WTC11 (cell line): ENCODE results near the gene ANTXR2. TPM values are rescaled to one million over a fixed set of nuclear protein-coding genes. Genes with fewer than 3 reads are reported as not detected.
"Not testable (repeated sequence)": the region's sequence is repeated elsewhere in the genome, so short reads cannot be mapped to it uniquely, and the experiment has no call there.

ENCODE experiments used
- ATAC-seq: fragments of 200-7000 bp; cut with Tn5 transposase; 2 replicates; pipeline ENCODE4 v1.10.0; 2021; ENCODE audit warnings: mild to moderate bottlenecking, moderate library complexity
- CTCF ChIA-PET: fragments of 300-600 bp; sonication (Branson Sonifier 250); formaldehyde crosslinking; loops from one replicate; lab custom pipeline; 2021; ENCODE audit warnings: antibody characterized with exemption; lab: Charles Lee
- POLR2A ChIA-PET: fragments of 350-600 bp; sonication (Branson Sonifier 250); formaldehyde crosslinking; loops from one replicate; lab custom pipeline; 2021; ENCODE audit warnings: antibody characterized with exemption; lab: Charles Lee
- DNase-seq: peaks from one replicate; pipeline ENCODE4 v3.0.0; 2021; ENCODE audit warnings: low spot score
- H3K27ac Mint-ChIP-seq: 2 replicates; pipeline ENCODE4 v1.8.0; 2021; ENCODE audit warnings: mixed read lengths
- H3K27me3 Mint-ChIP-seq: 2 replicates; pipeline ENCODE4 v1.8.0; 2021; ENCODE audit warnings: low read depth, mild to moderate bottlenecking, moderate library complexity, mixed read lengths
- H3K36me3 Mint-ChIP-seq: 2 replicates; pipeline ENCODE4 v1.8.0; 2021; ENCODE audit warnings: mixed read lengths
- H3K4me1 Mint-ChIP-seq: 2 replicates; pipeline ENCODE4 v1.8.0; 2022; ENCODE audit warnings: mixed read lengths
- H3K4me3 Mint-ChIP-seq: 2 replicates; pipeline ENCODE4 v1.8.0; 2021; ENCODE audit warnings: mild to moderate bottlenecking, moderate library complexity, mixed read lengths
- H3K9me3 Mint-ChIP-seq: 2 replicates; pipeline ENCODE4 v1.8.0; 2021; ENCODE audit warnings: mixed read lengths
- ARID4B ChIP-seq: sonication (generic); formaldehyde crosslinking; IDR thresholded peaks from 2 replicates; pipeline ENCODE4 v1.8.0; 2023; ENCODE audit warnings: missing genetic modification reagents, mild to moderate bottlenecking, borderline replicate concordance
- ATF2 ChIP-seq: sonication (generic); formaldehyde crosslinking; IDR thresholded peaks from 2 replicates; pipeline ENCODE4 v1.8.1; 2022; ENCODE audit warnings: low read depth, missing genetic modification reagents, borderline replicate concordance
- ELF4 ChIP-seq: sonication (generic); formaldehyde crosslinking; IDR thresholded peaks from 2 replicates; pipeline ENCODE4 v1.8.1; 2022; ENCODE audit warnings: low read depth, mild to moderate bottlenecking, moderate library complexity, missing genetic modification reagents
- ERG ChIP-seq: fragments of 250-450 bp; sonication (Bioruptor Pico); IDR thresholded peaks from 2 replicates; pipeline ENCODE4 v1.8.0; 2021; ENCODE audit warnings: mild to moderate bottlenecking
- ETV6 ChIP-seq: sonication (generic); formaldehyde crosslinking; IDR thresholded peaks from 2 replicates; pipeline ENCODE4 v1.8.1; 2022; ENCODE audit warnings: mild to moderate bottlenecking, missing genetic modification reagents
- FOXK1 ChIP-seq: sonication (generic); formaldehyde crosslinking; IDR thresholded peaks from 2 replicates; pipeline ENCODE4 v1.8.0; 2022; ENCODE audit warnings: mild to moderate bottlenecking, moderate library complexity, missing genetic modification reagents
- MAX ChIP-seq: sonication (generic); formaldehyde crosslinking; IDR thresholded peaks from 2 replicates; pipeline ENCODE4 v1.8.0; 2022; ENCODE audit warnings: mild to moderate bottlenecking, missing genetic modification reagents
- MYBL2 ChIP-seq: sonication (generic); formaldehyde crosslinking; IDR thresholded peaks from 2 replicates; pipeline ENCODE4 v1.8.1; 2023; ENCODE audit warnings: mild to moderate bottlenecking, moderate library complexity, missing genetic modification reagents
- NR3C1 ChIP-seq: sonication (generic); formaldehyde crosslinking; conservative IDR thresholded peaks from 2 replicates; pipeline ENCODE4 v1.8.1; 2023; ENCODE audit warnings: low read depth, mild to moderate bottlenecking, missing genetic modification reagents
- SMAD3 ChIP-seq: sonication (generic); formaldehyde crosslinking; IDR thresholded peaks from 2 replicates; pipeline ENCODE4 v1.8.0; 2022; ENCODE audit warnings: missing genetic modification reagents, mild to moderate bottlenecking, borderline replicate concordance
- SOX15 ChIP-seq: fragments of 250-450 bp; sonication (Bioruptor Pico); IDR thresholded peaks from 2 replicates; pipeline ENCODE4 v1.9.0; 2021; ENCODE audit warnings: mild to moderate bottlenecking
- TEAD4 ChIP-seq: sonication (generic); formaldehyde crosslinking; IDR thresholded peaks from 2 replicates; pipeline ENCODE4 v1.8.0; 2022; ENCODE audit warnings: mild to moderate bottlenecking, missing genetic modification reagents
- ZBTB21 ChIP-seq: sonication (generic); formaldehyde crosslinking; IDR thresholded peaks from 2 replicates; pipeline ENCODE4 v1.8.1; 2023; ENCODE audit warnings: mild to moderate bottlenecking, missing genetic modification reagents, borderline replicate concordance
- ZBTB43 ChIP-seq: sonication (generic); formaldehyde crosslinking; IDR thresholded peaks from 2 replicates; pipeline ENCODE4 v1.8.1; 2023; ENCODE audit warnings: mild to moderate bottlenecking, missing genetic modification reagents
- ZNF423 ChIP-seq: fragments of 250-450 bp; sonication (Bioruptor Pico); IDR thresholded peaks from 2 replicates; pipeline ENCODE4 v2.1.2; 2022; ENCODE audit warnings: mild to moderate bottlenecking, moderate library complexity
- ZNF532 ChIP-seq: fragments of 250-450 bp; sonication (Bioruptor Pico); IDR thresholded peaks from 2 replicates; pipeline ENCODE4 v1.9.0; 2021; ENCODE audit warnings: mild to moderate bottlenecking, borderline replicate concordance
- total RNA-seq: library from RNA; stranded (reverse); gene quantifications from 3 replicates; pipeline ENCODE4 v1.2.3, GENCODE V29; 2021

Gene ANTXR2
- total RNA-seq, 1 experiment from 2014 or later, result 9.9 TPM

GRCh38 chr4:80004319-80004718 lies 68.7 kb downstream of the ANTXR2 start:
- TF ChIP-seq ELF4 (CRISPR knock-in tag), result no peak
- TF ChIP-seq SOX15 (CRISPR knock-in tag), result no peak
- TF ChIP-seq ZBTB43 (CRISPR knock-in tag), result no peak
- TF ChIP-seq ETV6, result no peak
- TF ChIP-seq ZNF423, result no peak
- no peak for TF ChIP-seq NR3C1 (CRISPR knock-in tag)
- no peak for TF ChIP-seq TEAD4 (CRISPR knock-in tag)
- no peak for TF ChIP-seq ARID4B
- TF ChIP-seq ATF2 (CRISPR knock-in tag), result no peak
- TF ChIP-seq MAX (CRISPR knock-in tag), result no peak
- Mint-ChIP-seq H3K27me3 (no peaks in the 10 kb centered on the region), H3K4me3 (no peak overlapping the region), H3K9me3 (peaks cover 17% of the 10 kb centered on the region), H3K36me3 (peaks cover 22% of the 10 kb centered on the region), H3K4me1 (no peaks in the 10 kb centered on the region), H3K27ac (no peak overlapping the region)
- POLR2A ChIA-PET, result no interaction called here
- CTCF ChIA-PET, result no interaction called here
- DNase-seq (no peak), ATAC-seq (no peak)

- DNase-seq, CTCF ChIA-PET, POLR2A ChIA-PET, H3K27ac Mint-ChIP-seq, ATAC-seq, H3K27me3 Mint-ChIP-seq, H3K4me3 Mint-ChIP-seq, H3K4me1 Mint-ChIP-seq: not testable (repeated sequence)
- Mint-ChIP-seq H3K36me3 (peaks cover 22% of the 10 kb centered on the region), H3K9me3 (peaks cover 17% of the 10 kb centered on the region)
Measured at GRCh38 chr4:80002559-80002958, 70.5 kb downstream of the ANTXR2 start.

- H3K4me1 Mint-ChIP-seq, H3K4me3 Mint-ChIP-seq, H3K36me3 Mint-ChIP-seq, DNase-seq, POLR2A ChIA-PET, H3K27ac Mint-ChIP-seq, H3K27me3 Mint-ChIP-seq, ATAC-seq, CTCF ChIA-PET, H3K9me3 Mint-ChIP-seq: not testable (repeated sequence)
Measured at GRCh38 chr4:79999048-79999447, 74.0 kb downstream of the ANTXR2 start.

- H3K4me1 Mint-ChIP-seq, result peaks cover 2% of the 10 kb centered on the region; the same call in 1 of the 2 replicates
- ATAC-seq (no peak), DNase-seq (no peak)
- H3K36me3 Mint-ChIP-seq, result peaks cover 9% of the 10 kb centered on the region; the same call in 1 of the 2 replicates
- H3K9me3 Mint-ChIP-seq, result peaks cover 5% of the 10 kb centered on the region
- H3K27me3 Mint-ChIP-seq, result no peaks in the 10 kb centered on the region
- no peak overlapping the region for H3K4me3 Mint-ChIP-seq
- H3K27ac Mint-ChIP-seq, result no peak overlapping the region
- POLR2A ChIA-PET, result no interaction called here
- CTCF ChIA-PET, result no interaction called here
- TF ChIP-seq SMAD3, result no peak
- no peak for TF ChIP-seq FOXK1 (CRISPR knock-in tag)
- TF ChIP-seq ZNF532 (CRISPR knock-in tag), result no peak
- TF ChIP-seq ZBTB21 (CRISPR knock-in tag), result no peak
- no peak for TF ChIP-seq MYBL2 (CRISPR knock-in tag)
- TF ChIP-seq MAX (CRISPR knock-in tag), result no peak
- no peak for TF ChIP-seq ELF4 (CRISPR knock-in tag)
- TF ChIP-seq ERG, result no peak
Measured at GRCh38 chr4:79998201-79998600, 74.8 kb downstream of the ANTXR2 start.
